CD4-positive, alpha-beta T cell treated with Interferon alpha-2 for 1 hour (primary cell): ENCODE data around the gene KBTBD13.
"Not testable (repeated sequence)": the region's sequence is repeated elsewhere in the genome, so short reads cannot be mapped to it uniquely, and the experiment has no call there.

Experiments used
- DNase-seq, 2 donors: peaks; one replicate each; pipeline ENCODE4 v3.0.0-alpha.2; 2020 to 2022

Gene KBTBD13

GRCh38 chr15:65089206-65089824, 12.8 kb downstream of the KBTBD13 start:
- no peak for DNase-seq

GRCh38 chr15:65091946-65092770, 15.6 kb downstream of the KBTBD13 start:
- no peak for DNase-seq

GRCh38 chr15:65092911-65093792, 16.6 kb downstream of the KBTBD13 start:
- no peak for DNase-seq

- DNase-seq: not testable (repeated sequence)
Observed at GRCh38 chr15:65093793-65094170, 17.2 kb downstream of the KBTBD13 start.

- no peak for DNase-seq
Observed at GRCh38 chr15:65094294-65094995, 17.9 kb downstream of the KBTBD13 start.

GRCh38 chr15:65095011-65095746, 18.6 kb downstream of the KBTBD13 start:
- DNase-seq: no peak

- DNase-seq: no peak
Observed at GRCh38 chr15:65095747-65096104, 19.2 kb downstream of the KBTBD13 start.

- DNase-seq: no peak
Observed at GRCh38 chr15:65096481-65097385, 20.2 kb downstream of the KBTBD13 start.

- DNase-seq: no peak
Observed at GRCh38 chr15:65097651-65098263, 21.2 kb downstream of the KBTBD13 start.

- no peak for DNase-seq
Observed at GRCh38 chr15:65099336-65099735, 22.8 kb downstream of the KBTBD13 start.

GRCh38 chr15:65099801-65100200, 23.3 kb downstream of the KBTBD13 start:
- DNase-seq: not testable (repeated sequence)

GRCh38 chr15:65100442-65100841, 23.9 kb downstream of the KBTBD13 start:
- DNase-seq: no peak

- DNase-seq: peak; percentile 34 to 60
Observed at GRCh38 chr15:65101411-65101890, 24.9 kb downstream of the KBTBD13 start.

GRCh38 chr15:65101891-65102708, 25.6 kb downstream of the KBTBD13 start:
- no peak for DNase-seq

GRCh38 chr15:65102912-65103311, 26.4 kb downstream of the KBTBD13 start:
- no peak for DNase-seq

- no peak for DNase-seq
Observed at GRCh38 chr15:65105038-65105437, 28.5 kb downstream of the KBTBD13 start.

GRCh38 chr15:65106011-65106590, 29.6 kb downstream of the KBTBD13 start:
- no peak for DNase-seq

- no peak for DNase-seq
Observed at GRCh38 chr15:65110676-65111292, 34.2 kb downstream of the KBTBD13 start.

GRCh38 chr15:65115086-65115485, 38.5 kb downstream of the KBTBD13 start, which contains the start of gene UBAP1L:
TSS of gene UBAP1L (minus strand) at chr15:65115200. CDS start at chr15:65106215, 8,985 bp downstream.
- no peak for DNase-seq
